MCF 10A (cell line): ENCODE data around the gene PPP2R2B. TPM values are rescaled to one million over a fixed set of nuclear protein-coding genes. Genes with fewer than 3 reads are reported as not detected.

Experiments
- BruUV-seq: library from RNA; stranded (reverse); fragments of 400-500 nt; replicated peaks from 2 replicates; lab custom pipeline; 2021; lab: Mats Ljungman, UMichigan
- CTCF ChIA-PET: fragments of 300-600 bp; sonication (Branson Sonifier 250); formaldehyde crosslinking; extraction: SDS; loops from one replicate; lab custom pipeline; 2021; ENCODE audit warnings: antibody characterized with exemption, inconsistent platforms; lab: Yijun Ruan, JAX
- POLR2A ChIA-PET: fragments of 300-600, 350-650 bp; sonication (Branson Sonifier 250); formaldehyde crosslinking; extraction: SDS; loops from one replicate; lab custom pipeline; 2020; ENCODE audit warnings: antibody characterized with exemption, inconsistent platforms; lab: Yijun Ruan, JAX
- DNase-seq: peaks from one replicate; pipeline ENCODE4 v3.0.0-alpha.2; 2018; ENCODE audit not compliant: unreplicated experiment
- H3K27ac Mint-ChIP-seq: one replicate; pipeline ENCODE4 v1.8.0; 2022; ENCODE audit warnings: mild to moderate bottlenecking, low read depth, mixed read lengths; ENCODE audit not compliant: unreplicated experiment
- H3K27me3 Mint-ChIP-seq: one replicate; pipeline ENCODE4 v1.8.0; 2022; ENCODE audit warnings: mixed read lengths; ENCODE audit not compliant: insufficient read depth, unreplicated experiment
- H3K36me3 Mint-ChIP-seq: one replicate; pipeline ENCODE4 v1.8.0; 2022; ENCODE audit warnings: mild to moderate bottlenecking, moderate library complexity, mixed read lengths; ENCODE audit not compliant: insufficient read depth, unreplicated experiment
- H3K4me1 Mint-ChIP-seq: one replicate; pipeline ENCODE4 v1.8.0; 2022; ENCODE audit warnings: mixed read lengths; ENCODE audit not compliant: insufficient read depth, unreplicated experiment
- H3K4me3 Mint-ChIP-seq: one replicate; pipeline ENCODE4 v1.8.0; 2022; ENCODE audit warnings: mild to moderate bottlenecking, moderate library complexity, mixed read lengths; ENCODE audit not compliant: unreplicated experiment
- H3K9me3 Mint-ChIP-seq: one replicate; pipeline ENCODE4 v1.8.0; 2022; ENCODE audit warnings: mixed read lengths; ENCODE audit not compliant: unreplicated experiment
- CTCF ChIP-seq: fragments of 200-600 bp; IDR thresholded peaks from one replicate; pipeline ENCODE4 v1.8.0; 2022; ENCODE audit warnings: antibody characterized with exemption, mild to moderate bottlenecking; ENCODE audit not compliant: unreplicated experiment
- intact Hi-C: fragments of 100-400 bp; cut with micrococcal nuclease; formaldehyde crosslinking; loops from 2 replicates; pipeline ENCODE4 v1.14.1; 2022
- total RNA-seq: library from RNA; stranded (reverse); gene quantifications from 2 replicates; pipeline ENCODE4 v1.2.3, GENCODE V29; 2022

The PPP2R2B gene
- total RNA-seq, 1 experiment from 2014 or later: 0.54 TPM

GRCh38 chr5:146635443-146635842 is 243.1 kb downstream of the PPP2R2B start:
- CTCF ChIA-PET: interaction anchor here (0.8 kb wide), 2 partner anchors 10 to 331 kb away, joined by 3 to 4 read pairs; no protein-coding TSS in a partner anchor
- Mint-ChIP-seq H3K4me1 (no peaks in the 10 kb centered on the region), H3K36me3 (no peaks in the 10 kb centered on the region), H3K27me3 (peaks cover 47% of the 10 kb centered on the region), H3K4me3 (no peak overlapping the region), H3K27ac (no peak overlapping the region), H3K9me3 (no peaks in the 10 kb centered on the region)
- no TSS peak for BruUV-seq
- POLR2A ChIA-PET: no interaction called here
- intact Hi-C loops: no loop called here
- TF ChIP-seq CTCF: no peak
- no peak for DNase-seq

- Mint-ChIP-seq H3K9me3 (no peaks in the 10 kb centered on the region), H3K27ac (no peak overlapping the region), H3K36me3 (no peaks in the 10 kb centered on the region), H3K4me3 (no peak overlapping the region), H3K27me3 (peaks cover 42% of the 10 kb centered on the region), H3K4me1 (no peaks in the 10 kb centered on the region)
- intact Hi-C loops: no loop called here
- no peak for DNase-seq
- ChIA-PET POLR2A (no interaction called here), CTCF (interaction anchor here (0.9 to 1.7 kb wide), 3 partner anchors 11 to 351 kb away, joined by 4 read pairs; no protein-coding TSS in a partner anchor)
- TF ChIP-seq CTCF: no peak
- BruUV-seq: no TSS peak
These were observed 245.2 kb downstream of the PPP2R2B start for GRCh38 chr5:146633323-146633764.

- Mint-ChIP-seq H3K9me3 (no peaks in the 10 kb centered on the region), H3K27ac (no peak overlapping the region), H3K4me1 (no peaks in the 10 kb centered on the region), H3K27me3 (peaks cover 37% of the 10 kb centered on the region), H3K36me3 (no peaks in the 10 kb centered on the region), H3K4me3 (no peak overlapping the region)
- intact Hi-C loops: no loop called here
- BruUV-seq: no TSS peak
- CTCF ChIA-PET: interaction anchor here (0.9 to 1.7 kb wide), 3 partner anchors 10 to 352 kb away, joined by 4 read pairs; no protein-coding TSS in a partner anchor
- DNase-seq: no peak
- POLR2A ChIA-PET: no interaction called here
- TF ChIP-seq CTCF: no peak
These were observed 245.8 kb downstream of the PPP2R2B start for GRCh38 chr5:146632620-146633322.

- no peak for DNase-seq
- intact Hi-C loops: no loop called here
- Mint-ChIP-seq H3K27ac (no peak overlapping the region), H3K4me3 (no peak overlapping the region), H3K9me3 (no peaks in the 10 kb centered on the region), H3K27me3 (peaks cover 14% of the 10 kb centered on the region), H3K4me1 (no peaks in the 10 kb centered on the region), H3K36me3 (no peaks in the 10 kb centered on the region)
- TF ChIP-seq CTCF: no peak
- no TSS peak for BruUV-seq
- CTCF ChIA-PET: no interaction called here
- POLR2A ChIA-PET: interaction anchor here (0.7 kb wide), 1 partner anchor 28 kb away, joined by 3 read pairs; no protein-coding TSS in a partner anchor
These were observed 248.1 kb downstream of the PPP2R2B start for GRCh38 chr5:146630472-146630871.
